GM18526 (cell line): ENCODE results near the gene FAM180B.

Source experiments
- POLR2A ChIP-seq: IDR thresholded peaks from 3 replicates; pipeline ENCODE4 v1.6.1; 2011; ENCODE audit not compliant: insufficient read length; ENCODE audit errors: extremely low read depth

FAM180B gene

DNA sequence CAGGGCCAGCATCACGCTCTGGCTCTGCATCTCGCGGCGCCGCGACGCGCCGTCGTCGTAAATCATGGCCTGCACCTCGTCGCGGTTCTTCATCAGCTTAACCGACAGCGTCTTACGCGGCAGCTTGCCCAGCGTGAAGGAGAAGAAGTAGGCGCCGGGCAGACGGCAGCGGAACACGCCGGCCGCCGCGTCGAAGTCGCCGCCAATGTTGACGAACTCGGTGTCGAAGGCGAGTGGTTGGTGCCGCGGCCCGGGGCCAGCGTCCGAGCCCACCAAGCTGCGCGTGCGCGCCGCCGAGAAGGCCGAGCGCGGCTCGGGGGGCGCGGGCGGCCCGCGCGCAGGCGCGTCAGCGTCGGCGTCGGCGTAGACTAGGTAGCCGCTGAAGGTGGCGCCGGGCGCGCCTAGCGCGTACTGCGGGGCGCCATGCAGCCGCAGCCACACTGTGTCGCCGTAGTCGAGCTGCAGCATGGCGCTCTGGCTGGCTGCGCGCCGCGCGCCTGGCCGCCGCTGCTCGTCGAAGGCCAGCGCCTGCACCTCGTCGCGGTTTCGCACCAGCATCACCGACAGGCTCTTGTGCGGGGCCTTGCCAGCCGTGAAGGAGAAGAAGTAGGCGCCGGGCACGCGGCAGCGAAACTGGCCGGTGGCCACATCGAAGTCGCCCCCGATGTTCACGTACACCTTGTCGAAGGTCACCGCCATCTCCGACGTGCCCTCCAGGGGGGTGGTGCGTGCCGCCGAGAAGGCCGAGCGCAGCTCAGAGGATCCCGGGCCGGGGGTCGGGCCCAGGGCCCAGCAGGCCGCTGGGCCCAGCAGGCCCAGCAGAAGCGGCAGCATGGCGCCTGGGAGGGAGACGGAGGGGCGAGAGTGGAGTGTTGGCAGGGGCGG lies 3.7 kb downstream of the FAM180B start:
- TF ChIP-seq POLR2A: no peak

DNA sequence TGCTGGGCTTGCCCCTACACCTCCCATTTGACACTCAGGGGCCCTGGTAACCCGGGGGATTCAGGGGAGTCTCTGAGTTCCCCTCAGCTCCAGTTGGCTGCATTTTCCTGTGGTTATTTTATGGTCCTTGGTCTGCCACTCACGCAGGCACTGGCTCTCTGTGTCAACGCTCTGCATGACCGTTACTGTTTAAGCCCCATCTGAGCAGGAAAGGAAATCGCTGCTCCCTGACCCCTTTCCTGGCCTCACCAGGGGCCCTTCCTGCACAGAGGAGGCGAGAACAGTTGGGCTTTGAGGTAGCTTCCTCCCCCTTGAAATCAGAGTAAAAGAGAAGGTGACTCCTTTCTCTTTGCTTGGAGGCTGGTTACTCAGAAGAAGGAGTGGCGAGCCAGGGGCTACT lies 5.3 kb downstream of the FAM180B start:
- TF ChIP-seq POLR2A: no peak

DNA sequence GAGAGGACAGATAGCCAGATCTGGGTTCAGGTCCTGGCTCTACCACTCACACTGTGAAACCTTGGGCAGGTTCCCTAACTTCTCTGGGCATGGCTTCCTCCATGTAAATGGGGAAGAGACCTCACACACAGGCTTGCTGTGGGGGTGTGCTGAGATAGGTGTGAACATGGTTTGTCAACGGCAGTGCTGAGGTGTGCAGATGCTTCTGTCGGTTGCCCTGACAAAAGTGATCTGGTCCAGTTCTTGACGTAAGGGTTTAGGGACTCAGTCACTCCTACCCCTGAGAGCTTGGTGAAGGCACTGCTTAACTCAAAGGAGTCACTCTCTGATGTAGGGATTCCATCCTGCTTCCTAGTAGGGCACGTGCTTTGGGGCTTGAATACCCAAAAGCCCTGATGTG lies 5.8 kb downstream of the FAM180B start:
- no peak for TF ChIP-seq POLR2A

DNA sequence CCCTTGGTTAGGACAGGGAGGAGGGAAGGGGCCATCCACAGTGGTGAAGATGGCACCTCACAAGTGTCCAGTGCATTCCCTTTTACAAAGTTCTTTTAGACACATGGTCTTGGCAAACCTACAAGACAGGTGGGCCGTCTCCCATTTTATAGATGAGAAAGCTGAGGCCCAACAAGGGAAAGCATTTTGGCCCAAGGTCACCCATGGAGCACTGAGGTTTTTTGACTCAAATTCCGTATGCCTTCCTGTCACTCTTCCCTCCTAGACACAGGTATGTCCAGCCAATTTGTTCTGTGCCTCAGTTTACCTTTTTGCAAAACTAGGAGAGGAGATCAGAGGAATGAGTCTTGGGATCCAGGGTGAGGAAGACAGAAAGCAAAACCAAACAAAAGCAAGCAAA lies 6.5 kb downstream of the FAM180B start:
- no peak for TF ChIP-seq POLR2A

DNA sequence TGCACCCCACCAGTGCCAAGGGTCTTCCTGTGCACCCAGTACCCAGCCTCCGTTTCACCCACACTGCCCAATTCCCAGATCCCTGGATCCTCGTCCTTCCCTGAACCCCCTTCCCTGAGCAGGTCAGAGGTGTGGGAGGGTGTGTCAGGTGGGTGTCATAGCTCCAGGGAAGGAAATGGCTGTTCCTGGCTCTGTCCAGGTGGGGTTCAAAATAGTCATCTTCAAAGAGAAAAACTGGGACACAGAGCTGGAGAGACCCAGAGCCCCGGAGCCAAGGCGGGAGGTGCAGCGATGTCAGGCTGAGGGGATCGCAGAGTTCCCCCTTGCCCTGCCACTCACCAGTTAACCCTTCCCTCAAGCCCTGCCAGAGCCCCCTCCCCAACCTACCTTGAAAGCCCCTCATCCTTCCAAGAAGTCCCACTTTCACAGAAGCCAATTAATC lies 7.0 kb downstream of the FAM180B start:
- TF ChIP-seq POLR2A: no peak

DNA sequence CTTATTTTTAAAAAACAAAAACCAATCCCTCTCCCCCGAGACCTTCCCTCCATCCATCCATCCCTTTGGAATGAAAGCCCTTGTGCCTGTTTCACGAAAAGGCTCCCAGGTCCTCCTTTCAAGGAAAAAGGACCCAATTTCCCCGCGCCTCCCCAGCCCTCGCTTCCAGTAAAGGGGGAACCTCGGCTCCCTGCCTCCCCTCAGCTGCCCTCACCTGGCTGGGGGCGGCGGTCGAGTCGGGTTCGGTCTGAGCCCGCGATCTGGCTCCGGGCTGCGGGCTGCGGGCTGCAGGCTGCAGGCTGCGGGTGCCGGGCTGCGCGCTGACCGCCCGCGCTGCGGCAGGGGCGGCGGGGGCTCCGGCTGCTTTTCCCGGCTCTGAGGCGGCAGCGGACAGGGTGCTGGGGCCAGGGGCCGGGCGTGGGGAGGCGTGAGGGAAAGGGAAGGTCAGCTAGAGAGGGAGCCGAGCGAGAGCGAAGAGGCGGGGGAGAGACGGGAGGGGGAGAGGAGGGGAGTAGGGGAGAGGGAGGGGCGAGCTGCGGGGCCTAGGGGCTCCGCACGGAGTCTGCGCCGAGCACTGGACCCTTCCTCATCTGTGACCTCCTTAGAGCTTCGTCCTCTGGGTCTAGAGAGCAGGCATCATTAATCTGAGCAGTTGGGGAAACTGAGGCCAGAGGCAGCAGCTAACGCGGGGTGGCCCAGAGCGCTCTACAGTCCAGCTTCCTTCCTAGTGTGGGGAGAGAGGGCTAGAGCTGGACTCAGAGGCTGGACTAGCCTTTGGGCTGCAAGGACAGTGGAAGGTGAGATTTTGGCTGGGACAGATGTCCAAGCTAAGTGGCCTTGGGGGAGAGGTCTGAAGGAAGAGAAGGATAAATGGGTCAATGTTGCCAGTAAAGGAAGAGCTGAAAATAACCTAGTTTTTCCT lies 7.7 kb downstream of the FAM180B start, which contains the start of gene C1QTNF4:
Gene C1QTNF4, minus strand, starts transcription at position 478 of the 922 bp plus-strand sequence. CDS start 3,601 bp downstream, outside the sequence.
- TF ChIP-seq POLR2A: no peak

DNA sequence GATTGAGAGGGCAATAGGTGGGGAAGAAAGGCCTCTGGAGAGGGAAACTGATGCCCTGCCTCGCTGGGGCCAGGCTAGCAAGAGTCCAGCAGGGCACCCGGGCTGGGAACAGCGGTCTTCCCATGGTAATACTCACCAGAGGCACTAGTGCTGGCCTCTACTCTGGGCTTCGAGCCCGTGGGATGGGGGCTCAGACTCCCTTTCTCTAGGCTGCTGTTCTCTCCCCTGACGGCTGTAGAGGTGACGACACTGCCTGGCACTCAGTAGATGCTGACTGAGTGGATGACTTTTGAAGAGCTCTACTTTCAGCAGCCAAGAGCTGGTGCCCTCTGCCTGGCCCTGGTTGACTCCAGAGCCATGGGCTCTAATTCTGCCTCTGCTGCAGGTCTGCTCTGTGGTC lies 8.6 kb downstream of the FAM180B start:
- no peak for TF ChIP-seq POLR2A

DNA sequence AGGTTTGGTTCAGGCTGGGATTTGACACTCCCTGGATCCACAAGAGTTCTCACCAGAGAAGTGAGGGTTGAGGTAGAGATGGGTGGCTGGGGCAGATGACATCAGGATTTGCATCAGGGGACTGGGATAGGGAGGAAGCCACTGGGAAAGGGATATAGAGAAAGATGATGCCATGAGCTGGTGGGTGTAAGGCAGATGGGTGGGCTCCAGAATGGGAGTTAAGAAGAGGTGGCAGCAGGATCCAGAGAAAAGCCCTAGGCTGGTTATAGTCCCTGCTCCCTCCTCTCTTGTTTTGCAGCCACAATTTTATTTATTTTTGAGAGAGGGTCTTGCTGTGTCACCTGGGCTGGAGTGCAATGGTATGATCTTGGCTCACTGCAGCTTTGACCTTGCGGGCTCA lies 9.5 kb downstream of the FAM180B start:
- no peak for TF ChIP-seq POLR2A

DNA sequence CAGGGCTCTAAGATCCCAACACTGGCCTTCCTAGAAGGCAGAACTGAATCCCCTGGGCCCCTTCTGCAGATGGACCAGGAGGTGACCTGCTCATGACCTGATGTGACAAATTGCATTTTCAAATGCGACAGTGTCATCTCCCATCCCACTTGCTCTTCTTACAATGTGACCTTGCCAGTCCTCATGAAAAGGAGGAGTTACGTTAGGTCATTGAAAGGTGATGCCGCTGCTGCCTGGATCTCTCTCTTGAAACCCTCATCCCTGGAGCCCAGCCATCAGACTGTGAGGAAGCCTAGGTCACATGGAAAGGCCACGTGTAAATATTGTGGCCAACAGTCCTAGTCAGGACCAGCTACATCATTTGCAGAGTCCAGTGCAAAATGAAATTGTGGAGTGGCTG lies 13.4 kb downstream of the FAM180B start:
- TF ChIP-seq POLR2A: no peak

DNA sequence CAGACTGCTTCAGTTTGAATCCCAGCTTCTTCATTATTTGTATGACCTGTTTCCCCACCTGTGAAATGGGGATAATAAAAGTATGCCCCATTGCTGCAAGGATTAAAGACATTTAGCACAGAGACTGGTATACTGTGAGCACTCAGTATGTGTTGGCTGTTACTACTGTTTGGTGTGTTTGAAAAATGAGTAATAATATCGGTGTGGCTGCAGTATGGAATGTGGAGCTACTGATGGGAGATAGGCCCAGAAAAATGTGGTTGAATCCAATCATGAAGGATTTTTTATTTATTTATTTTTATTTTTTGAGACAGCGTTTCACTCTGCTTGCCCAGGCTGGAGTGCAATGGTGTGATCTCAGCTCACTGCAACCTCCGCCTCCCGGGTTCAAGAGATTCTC lies 16.8 kb downstream of the FAM180B start:
- TF ChIP-seq POLR2A: no peak

DNA sequence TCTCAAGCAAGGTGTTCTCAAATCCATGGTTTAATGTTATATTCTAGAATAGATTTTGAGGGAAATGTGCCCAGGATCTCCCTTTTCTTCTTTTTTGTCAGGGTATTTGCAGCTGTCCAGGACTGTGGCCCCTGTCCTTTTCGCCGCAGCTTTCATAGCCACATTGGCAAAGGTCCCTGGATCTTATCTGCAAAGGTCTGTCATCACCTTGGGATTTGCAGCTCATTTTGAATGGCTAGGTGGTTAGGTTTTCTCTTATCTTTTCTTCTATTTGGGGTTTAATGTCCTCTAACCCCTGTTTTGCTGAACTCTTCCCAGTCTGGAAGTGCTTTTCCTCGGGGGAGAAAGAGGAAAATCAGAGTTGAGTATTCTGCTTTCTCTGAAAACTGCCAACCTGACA lies 19.4 kb downstream of the FAM180B start:
- no peak for TF ChIP-seq POLR2A

DNA sequence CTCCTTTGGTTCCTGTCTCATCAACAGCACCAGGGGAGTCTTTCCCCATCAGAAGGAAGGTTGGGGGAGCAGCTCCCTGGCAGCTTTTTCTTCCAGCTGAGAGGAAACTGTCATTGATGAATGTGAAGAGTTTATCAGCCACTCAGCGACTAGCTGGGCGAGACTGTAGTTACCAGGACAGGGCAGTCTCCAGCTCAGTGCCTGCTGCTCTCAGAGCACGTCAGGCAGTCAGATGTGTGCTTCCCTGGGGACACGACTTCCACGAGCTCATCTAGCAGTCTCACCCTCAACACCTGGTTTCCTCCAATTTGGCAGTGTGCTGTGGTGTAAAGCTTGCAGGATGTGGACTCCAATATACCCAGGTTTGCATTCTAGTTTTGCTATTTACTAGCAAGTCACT lies 20.3 kb downstream of the FAM180B start:
- no peak for TF ChIP-seq POLR2A

DNA sequence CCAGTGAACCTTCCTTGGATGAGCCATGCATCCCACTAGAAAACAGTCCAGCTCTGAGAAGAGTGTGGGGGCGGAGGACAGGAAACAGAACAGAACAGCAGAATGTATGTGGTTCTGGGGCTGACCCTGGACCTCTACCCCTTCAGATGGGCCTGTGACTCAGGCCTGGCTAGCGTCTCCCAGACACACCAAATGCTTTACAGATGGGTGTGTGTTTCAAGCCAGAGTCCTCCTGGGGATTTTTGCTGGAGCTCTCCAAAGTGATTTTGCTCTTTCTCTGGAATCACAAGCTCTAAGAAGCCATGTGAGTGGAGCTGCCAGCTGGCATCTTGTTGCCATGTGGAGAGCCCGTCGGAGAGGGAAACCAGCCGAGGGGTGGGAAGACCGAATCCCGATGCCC lies 20.9 kb downstream of the FAM180B start:
- TF ChIP-seq POLR2A: no peak

DNA sequence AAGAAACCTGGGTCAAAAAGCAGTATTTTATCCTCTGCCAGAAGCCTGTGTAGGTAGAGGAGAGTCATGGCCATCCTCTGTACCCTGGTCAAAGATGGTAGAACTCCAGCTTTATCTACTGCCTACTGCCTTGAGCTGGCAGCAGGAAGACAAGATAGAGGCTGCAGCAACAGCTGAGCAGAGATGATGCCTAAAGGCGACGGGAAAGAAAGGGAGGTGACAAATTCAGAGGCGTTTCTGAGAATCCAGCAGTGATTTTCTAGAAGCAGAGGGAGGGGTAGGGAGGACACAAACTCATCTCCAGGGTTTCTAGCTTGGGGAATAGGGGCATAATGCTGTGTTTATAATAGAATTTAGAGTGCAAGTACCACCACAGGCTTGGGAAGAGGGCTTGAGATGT lies 23.2 kb downstream of the FAM180B start:
- no peak for TF ChIP-seq POLR2A

DNA sequence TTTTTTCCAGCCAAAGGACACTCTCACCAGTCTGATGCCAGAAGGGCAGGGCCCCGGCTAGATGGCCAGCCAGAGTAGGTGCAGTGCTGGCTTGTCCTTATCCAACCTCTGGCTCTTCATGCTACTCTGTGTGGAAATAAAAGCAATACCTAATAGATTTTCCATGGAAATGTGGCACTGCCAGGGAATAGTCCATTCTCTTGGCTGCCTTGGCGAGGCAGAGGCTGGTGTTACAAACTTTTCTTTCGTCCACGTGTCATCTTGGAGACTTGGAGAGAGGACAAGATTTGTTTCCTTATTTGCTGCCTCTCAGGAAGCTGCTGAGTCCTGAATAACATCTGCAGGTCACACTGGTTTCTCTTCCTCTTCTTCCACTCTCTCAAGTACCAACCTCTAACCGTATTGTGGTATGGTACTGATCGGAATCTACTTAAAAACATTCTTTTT lies 24.9 kb downstream of the FAM180B start:
- no peak for TF ChIP-seq POLR2A

DNA sequence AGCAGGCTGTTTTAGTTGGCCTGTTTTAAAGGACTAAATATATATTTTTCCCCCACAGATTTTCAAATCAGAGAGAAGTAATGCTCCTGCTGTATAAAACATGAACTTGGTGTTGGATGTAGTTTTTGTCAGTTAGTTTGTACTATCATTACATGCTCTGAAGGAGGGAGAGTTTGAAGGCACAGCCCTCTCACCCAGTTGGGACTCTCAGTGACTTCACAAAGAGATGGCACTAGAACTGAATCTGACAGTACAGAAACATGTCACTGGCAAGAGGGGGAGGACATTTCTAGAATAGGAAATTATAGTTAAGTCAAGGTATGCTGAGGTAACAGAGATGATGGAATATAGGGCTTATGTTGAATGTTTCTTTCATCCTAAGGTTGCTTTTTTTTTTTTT lies 28.8 kb downstream of the FAM180B start:
- TF ChIP-seq POLR2A: no peak

DNA sequence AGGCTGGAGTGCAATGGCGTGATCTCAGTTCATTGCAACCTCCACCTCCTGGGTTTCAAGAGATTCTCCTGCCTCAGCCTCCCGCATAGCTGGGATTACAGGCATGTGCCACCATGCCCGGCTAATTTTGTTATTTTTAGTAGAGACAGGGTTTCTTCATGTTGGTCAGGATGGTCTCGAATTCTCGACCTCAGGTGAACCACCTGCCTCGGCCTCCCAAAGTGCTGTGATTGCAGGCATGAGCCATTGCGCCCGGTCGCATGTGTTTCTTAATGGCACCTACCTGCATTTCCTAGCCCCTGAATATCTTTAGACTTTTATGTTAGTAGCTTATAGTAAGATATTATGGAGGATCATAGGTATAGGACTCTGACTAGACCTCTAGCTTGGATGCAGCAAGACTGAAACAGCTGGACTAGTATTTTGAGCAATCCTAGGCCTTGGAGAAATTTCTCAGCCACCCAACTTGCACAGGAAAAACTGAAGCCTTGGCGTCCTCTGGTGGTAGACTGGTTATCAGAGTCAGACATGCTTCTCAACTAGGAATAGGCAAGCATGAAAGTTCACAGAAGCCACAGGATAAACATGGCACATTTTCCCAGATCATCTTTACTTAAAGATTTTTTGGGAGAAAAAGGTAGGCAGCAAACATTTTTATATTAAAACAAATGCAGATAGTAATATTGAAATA lies 30.4 kb downstream of the FAM180B start:
- TF ChIP-seq POLR2A: no peak
